ENCODE data around the gene CALR3.

- no peak for TF ChIP-seq CTCF (IDR thresholded peaks at IDR 0.05; ENCODE audit: low read depth, low read length, poor library complexity, severe bottlenecking)
- TF ChIP-seq EZH2phosphoT487 (IDR thresholded peaks at IDR 0.05; ENCODE audit: borderline replicate concordance, low read length) = no peak
Observed at GRCh38 chr19:16457954-16458331, 38.0 kb downstream of the CALR3 start.
